ENCODE data around the gene FAM78A.

FAM78A gene

DNA sequence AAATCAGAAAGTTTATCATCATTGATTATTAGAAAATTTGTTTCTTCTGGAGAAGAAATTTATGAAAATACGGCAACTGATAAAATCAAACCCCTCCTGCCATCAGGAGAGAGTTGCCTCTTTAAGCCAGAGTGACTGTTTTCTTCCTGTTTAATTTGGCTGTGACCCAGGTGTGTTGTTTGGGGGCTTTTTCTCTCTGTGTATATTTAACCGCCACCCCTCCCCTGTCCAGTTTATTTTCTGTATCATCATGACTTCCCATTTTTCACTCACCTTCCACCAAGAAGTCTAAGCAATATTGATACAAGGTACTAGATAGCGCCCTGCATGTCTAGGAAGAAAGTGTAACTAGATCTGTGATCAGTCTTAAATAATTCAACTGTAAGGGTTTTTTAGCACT lies 50.1 kb downstream of the FAM78A start:
- ChIA-PET POLR2A (no interaction called here), CTCF (no interaction called here)
- DNase-seq (ENCODE audit: low read depth, low spot score): no peak
- no peak overlapping the region for H3K4me3 ChIP-seq (ENCODE audit: low read depth, low read length)
- TF ChIP-seq, protein P1, sequence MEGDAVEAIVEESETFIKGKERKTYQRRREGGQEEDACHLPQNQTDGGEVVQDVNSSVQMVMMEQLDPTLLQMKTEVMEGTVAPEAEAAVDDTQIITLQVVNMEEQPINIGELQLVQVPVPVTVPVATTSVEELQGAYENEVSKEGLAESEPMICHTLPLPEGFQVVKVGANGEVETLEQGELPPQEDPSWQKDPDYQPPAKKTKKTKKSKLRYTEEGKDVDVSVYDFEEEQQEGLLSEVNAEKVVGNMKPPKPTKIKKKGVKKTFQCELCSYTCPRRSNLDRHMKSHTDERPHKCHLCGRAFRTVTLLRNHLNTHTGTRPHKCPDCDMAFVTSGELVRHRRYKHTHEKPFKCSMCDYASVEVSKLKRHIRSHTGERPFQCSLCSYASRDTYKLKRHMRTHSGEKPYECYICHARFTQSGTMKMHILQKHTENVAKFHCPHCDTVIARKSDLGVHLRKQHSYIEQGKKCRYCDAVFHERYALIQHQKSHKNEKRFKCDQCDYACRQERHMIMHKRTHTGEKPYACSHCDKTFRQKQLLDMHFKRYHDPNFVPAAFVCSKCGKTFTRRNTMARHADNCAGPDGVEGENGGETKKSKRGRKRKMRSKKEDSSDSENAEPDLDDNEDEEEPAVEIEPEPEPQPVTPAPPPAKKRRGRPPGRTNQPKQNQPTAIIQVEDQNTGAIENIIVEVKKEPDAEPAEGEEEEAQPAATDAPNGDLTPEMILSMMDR (IDR thresholded peaks at IDR 0.05; ENCODE audit: insufficient read depth, low read length, missing control alignments): no peak

DNA sequence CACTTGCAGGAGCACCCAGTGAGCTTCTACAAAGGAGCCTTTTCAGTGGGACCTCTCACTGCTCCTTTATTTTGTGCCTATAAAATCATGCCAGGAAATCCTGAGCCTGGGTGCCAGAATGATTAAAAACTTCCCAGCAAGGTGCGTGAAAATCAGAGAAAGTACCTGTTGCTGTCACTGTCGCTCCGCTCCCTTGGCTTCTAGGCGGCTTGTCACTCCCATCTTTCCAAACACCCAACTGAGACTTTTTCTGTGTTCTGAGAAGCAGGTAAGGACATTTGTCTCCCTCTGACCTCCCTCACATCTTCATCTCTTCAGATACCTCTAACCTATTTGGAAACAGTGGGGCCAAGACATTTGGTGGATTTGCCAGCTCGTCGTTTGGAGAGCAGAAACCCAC lies 53.9 kb downstream of the FAM78A start:
- TF ChIP-seq, protein P1 (IDR thresholded peaks at IDR 0.05; ENCODE audit: insufficient read depth, low read length, missing control alignments): no peak
- no peak overlapping the region for H3K4me3 ChIP-seq (ENCODE audit: low read depth, low read length)
- no peak for DNase-seq (ENCODE audit: low read depth, low spot score)
- ChIA-PET POLR2A (no interaction called here), CTCF (interaction anchor here (0.6 to 1.8 kb wide), 3 partner anchors 44 to 985 kb away, joined by 3 to 5 read pairs (median 3); no protein-coding TSS in a partner anchor)

DNA sequence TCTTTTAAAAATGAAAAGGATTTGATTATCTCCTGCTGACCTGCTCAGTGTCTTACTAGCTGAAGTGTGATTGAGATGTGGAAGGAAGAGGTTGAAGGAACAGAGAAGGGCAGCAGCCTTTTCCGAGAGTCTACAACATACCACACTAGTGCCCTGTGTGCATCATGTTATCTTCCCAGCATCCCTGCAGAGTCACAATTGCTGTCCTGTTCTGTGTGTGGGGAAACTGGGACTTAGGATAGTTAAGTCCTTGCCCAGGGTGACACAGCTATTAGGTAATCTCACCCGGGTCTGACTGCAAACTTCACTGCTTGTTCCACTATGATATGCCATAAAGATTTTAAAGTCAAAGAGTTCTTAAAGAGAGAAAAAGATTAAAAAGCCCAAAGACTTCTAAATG lies 55.8 kb downstream of the FAM78A start:
- no peak overlapping the region for H3K4me3 ChIP-seq (ENCODE audit: low read depth, low read length)
- ChIA-PET CTCF (interaction anchor here (1.4 kb wide), 1 partner anchor 11 kb away, joined by 3 read pairs; no protein-coding TSS in a partner anchor), POLR2A (no interaction called here)
- no peak for DNase-seq (ENCODE audit: low read depth, low spot score)
- TF ChIP-seq, protein P1 (IDR thresholded peaks at IDR 0.05; ENCODE audit: insufficient read depth, low read length, missing control alignments): no peak

DNA sequence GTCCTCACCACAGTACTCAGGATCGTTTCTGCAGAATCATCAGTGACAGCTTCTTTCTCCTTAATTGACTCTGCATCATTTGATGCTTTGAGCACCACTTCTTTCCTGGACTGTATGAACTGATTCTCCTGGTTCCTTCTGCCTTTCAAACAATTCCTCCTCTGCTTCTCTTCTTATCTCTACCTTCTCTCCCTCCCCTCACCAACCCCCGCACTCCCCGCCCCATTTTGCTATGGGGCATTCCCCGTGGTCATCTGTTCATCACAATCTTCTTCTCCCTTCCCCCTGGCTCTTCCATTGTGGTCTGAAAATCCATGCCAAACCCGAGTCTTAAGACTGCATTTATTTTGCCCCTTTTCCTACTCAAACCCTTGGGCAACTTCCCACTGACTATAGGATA lies 57.9 kb downstream of the FAM78A start:
- TF ChIP-seq, protein P1 (IDR thresholded peaks at IDR 0.05; ENCODE audit: insufficient read depth, low read length, missing control alignments): no peak
- no peak overlapping the region for H3K4me3 ChIP-seq (ENCODE audit: low read depth, low read length)
- no peak for DNase-seq (ENCODE audit: low read depth, low spot score)
- ChIA-PET POLR2A (no interaction called here), CTCF (interaction anchor here (1.0 kb wide), 1 partner anchor 40 kb away, joined by 3 read pairs; no protein-coding TSS in a partner anchor)

DNA sequence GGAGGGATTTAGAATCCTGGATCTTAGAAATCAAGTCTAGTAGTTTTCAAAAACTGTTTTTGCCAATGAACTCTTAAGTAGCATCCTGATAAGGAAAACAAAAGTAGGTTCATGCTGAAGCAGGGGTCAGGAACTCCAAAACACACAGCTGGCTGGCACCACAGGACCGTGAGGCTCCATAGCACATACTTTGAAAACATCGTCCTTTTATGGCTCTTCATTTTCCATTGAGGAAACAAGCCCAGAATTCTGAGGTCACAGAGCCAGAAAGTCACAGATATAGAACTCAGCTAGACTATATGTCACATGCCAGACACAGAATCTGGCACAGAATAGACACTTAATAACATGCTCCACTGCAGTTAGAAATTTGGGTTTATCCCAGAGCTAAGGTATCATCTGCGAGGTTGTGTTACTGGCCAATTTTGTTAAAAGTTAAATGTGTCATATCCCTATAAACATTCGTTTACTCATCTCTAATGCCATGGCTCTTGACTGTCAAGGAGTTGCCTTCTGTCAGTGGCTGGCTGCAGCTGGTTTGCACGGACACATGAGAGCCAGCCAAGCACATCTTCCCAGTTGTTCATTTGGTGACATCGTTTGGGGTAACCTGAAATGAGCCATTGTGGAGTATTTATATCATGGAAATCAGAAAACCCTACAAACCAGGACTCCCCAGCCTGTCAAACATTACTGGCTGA lies 58.8 kb downstream of the FAM78A start:
- ChIA-PET CTCF (no interaction called here), POLR2A (interaction anchor here (0.6 kb wide), 1 partner anchor 199 kb away, joined by 3 read pairs; no protein-coding TSS in a partner anchor)
- TF ChIP-seq, protein P1 (IDR thresholded peaks at IDR 0.05; ENCODE audit: insufficient read depth, low read length, missing control alignments): no peak
- DNase-seq (ENCODE audit: low read depth, low spot score): no peak
- no peak overlapping the region for H3K4me3 ChIP-seq (ENCODE audit: low read depth, low read length)

DNA sequence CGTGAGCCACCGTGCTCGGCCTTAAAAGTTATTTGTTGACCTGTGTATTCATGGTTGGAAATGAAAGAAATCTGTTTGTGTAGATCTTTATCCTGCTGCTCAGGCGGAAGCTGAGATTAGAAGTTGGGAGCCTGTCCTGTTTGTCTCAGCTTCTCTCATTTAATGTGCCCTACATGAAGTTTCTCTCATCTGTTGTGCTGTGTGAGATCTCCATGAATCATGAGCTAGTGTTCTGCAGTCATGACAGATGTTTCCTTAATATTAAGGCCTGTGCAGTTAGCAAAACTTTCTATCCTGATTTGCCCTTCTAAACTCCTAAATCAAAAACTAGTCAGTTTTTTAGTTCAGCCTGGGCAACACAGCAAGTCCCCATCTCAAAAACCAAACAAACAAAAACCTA lies 59.5 kb downstream of the FAM78A start:
- CTCF ChIA-PET: no interaction called here

More for the DNA sequence above, 59.5 kb downstream of the FAM78A start:
- POLR2A ChIA-PET: no interaction called here
- DNase-seq (ENCODE audit: low read depth, low spot score): no peak
- no peak overlapping the region for H3K4me3 ChIP-seq (ENCODE audit: low read depth, low read length)
- TF ChIP-seq, protein P1 (IDR thresholded peaks at IDR 0.05; ENCODE audit: insufficient read depth, low read length, missing control alignments): no peak

Data from AG04449 (cell line).